ENCODE data around the gene KRTAP21-3.

Gene KRTAP21-3

DNA sequence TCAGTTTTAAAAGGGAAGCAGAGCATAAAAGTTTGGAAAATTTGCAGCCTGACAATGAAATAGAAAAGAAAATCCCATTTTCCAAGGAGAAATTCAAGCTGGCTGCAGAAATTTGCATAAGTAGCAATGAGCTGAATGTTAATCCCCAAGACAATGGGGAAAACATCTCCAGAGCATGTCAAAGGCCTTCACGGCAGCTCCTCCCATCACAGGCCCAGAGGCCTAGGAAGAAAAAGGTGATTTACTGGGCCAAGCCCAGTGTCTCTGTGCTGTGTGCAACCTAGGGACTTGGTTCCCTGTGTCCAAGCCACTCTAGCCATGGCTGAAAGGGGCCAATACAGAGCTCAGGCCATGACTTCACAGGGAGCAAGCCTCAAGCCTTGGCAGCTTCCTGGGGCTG, 49.8 kb downstream of the KRTAP21-3 start:
- DNase-seq (ENCODE audit: low read depth in 2 of 3, low spot score in 1 of 3): no peak

Measured in stimulated activated CD4-positive, alpha-beta T cell treated with anti-CD3 and anti-CD28 coated beads, Interleukin-12 subunit alpha, Interleukin-12 subunit beta, amount 100 ng/mL, for 48 hours (primary cell).